Measurements from ENCODE around the gene KDM2B.

KDM2B gene

DNA sequence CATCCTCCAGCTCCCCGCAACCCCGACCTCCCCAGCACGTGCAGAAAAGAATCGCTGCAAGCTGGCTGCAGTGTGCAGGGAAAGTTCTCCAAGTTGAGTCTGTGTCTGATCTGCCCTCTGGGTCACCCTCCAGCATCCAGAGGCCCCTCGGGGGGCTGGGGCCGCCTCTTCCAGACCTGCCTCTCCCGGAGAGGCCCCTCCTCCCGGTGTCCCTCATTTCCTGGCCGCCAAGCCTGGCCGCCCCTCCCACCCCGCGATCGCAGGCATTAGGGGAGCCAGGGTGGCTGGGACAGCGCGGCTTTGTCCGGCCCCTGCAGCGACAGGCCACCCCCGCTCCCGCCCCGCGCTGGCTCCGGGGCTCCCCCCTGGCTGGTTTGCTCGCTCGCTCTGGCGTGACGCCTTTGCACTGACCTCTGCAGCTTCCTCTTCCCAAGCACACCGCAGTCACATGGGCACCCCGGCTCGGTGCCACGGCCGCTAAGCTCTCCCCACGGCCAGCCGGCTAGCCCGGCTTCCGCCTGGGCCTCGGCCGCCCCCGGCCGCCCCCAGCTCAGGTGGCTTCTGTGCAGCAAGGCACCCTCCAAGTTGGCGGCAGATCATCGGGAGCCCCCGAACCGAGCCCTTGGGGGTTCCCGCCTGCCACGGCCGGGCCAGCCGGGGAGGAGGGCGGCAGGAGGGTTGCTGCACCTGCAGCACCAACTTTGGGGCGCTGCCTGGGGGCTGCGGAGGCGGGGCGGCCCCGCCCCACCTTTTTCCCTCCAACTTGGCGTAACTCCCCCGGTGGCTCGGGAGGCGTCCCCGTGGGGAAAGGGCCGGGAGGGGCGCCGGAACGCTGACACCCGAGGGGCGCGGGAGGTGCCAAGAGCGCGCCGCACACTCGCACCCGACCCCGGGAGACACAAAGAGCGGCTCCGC is 43.7 kb downstream of the KDM2B start:
- TF ChIP-seq, protein P1, sequence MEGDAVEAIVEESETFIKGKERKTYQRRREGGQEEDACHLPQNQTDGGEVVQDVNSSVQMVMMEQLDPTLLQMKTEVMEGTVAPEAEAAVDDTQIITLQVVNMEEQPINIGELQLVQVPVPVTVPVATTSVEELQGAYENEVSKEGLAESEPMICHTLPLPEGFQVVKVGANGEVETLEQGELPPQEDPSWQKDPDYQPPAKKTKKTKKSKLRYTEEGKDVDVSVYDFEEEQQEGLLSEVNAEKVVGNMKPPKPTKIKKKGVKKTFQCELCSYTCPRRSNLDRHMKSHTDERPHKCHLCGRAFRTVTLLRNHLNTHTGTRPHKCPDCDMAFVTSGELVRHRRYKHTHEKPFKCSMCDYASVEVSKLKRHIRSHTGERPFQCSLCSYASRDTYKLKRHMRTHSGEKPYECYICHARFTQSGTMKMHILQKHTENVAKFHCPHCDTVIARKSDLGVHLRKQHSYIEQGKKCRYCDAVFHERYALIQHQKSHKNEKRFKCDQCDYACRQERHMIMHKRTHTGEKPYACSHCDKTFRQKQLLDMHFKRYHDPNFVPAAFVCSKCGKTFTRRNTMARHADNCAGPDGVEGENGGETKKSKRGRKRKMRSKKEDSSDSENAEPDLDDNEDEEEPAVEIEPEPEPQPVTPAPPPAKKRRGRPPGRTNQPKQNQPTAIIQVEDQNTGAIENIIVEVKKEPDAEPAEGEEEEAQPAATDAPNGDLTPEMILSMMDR (IDR thresholded peaks at IDR 0.05; ENCODE audit: unreplicated experiment in 3 of 3) = no peak
- Mint-ChIP-seq H3K4me1 (peaks cover 44% of the 10 kb centered on the region), H3K36me3 (ENCODE audit: low read depth) (peaks cover 19% of the 10 kb centered on the region), H3K27ac (peak overlapping the region; percentile 90 to 95 (median 95)), H3K27me3 (ENCODE audit: low read depth) (peaks cover 17% of the 10 kb centered on the region), H3K9me3 (no peaks in the 10 kb centered on the region), H3K4me3 (peak overlapping the region; percentile 79 to 81 (median 81))

DNA sequence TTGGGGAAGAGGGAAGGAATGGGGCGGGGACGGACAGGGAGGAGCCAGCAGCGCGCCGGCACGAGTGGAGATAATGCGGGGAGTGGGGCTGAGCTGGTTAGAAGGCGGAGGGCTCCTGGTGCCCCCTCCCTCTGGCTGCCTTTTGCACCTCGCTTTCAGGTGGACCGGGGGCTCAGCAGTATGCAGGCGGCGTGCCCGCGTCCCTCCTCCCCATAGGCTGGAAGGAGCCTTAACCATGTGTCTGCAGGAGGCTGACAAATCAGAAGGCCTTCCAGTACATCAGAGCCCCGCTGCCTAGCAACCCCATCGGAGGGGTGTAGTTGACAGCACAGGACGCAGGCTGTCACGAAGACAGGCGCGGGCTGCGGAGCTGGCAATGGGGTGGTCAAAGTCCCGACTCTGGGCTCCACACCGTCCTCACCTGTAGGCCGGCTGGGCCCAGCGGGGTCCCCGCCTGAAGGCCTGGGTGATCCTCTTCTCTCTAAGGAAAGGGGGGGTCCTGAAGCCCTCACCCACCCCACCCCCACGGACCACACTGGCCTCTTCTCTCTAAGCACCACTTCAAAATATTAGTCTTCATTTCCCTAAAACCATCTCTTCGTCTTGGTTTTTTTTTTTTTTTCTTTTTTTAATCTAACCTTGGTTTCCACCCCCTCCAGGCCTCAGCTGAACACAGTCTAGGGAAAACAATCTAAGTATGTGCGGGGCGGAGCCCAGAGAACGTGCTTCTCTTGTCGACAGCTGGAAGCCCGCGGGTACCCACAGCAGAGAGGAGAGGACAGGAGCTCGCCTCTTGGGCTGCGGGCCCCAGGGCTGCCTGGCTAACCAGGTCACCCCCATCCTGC is 44.5 kb downstream of the KDM2B start:
- peak overlapping the region; percentile 90 to 95 (median 95) for H3K27ac Mint-ChIP-seq
- peak overlapping the region; percentile 79 to 81 (median 81) for H3K4me3 Mint-ChIP-seq
- peaks cover 17% of the 10 kb centered on the region for H3K27me3 Mint-ChIP-seq (ENCODE audit: low read depth)
- peaks cover 18% of the 10 kb centered on the region for H3K36me3 Mint-ChIP-seq (ENCODE audit: low read depth)
- TF ChIP-seq, protein P1 (IDR thresholded peaks at IDR 0.05; ENCODE audit: unreplicated experiment in 3 of 3) = no peak
- H3K4me1 Mint-ChIP-seq = peaks cover 47% of the 10 kb centered on the region
- no peaks in the 10 kb centered on the region for H3K9me3 Mint-ChIP-seq

DNA sequence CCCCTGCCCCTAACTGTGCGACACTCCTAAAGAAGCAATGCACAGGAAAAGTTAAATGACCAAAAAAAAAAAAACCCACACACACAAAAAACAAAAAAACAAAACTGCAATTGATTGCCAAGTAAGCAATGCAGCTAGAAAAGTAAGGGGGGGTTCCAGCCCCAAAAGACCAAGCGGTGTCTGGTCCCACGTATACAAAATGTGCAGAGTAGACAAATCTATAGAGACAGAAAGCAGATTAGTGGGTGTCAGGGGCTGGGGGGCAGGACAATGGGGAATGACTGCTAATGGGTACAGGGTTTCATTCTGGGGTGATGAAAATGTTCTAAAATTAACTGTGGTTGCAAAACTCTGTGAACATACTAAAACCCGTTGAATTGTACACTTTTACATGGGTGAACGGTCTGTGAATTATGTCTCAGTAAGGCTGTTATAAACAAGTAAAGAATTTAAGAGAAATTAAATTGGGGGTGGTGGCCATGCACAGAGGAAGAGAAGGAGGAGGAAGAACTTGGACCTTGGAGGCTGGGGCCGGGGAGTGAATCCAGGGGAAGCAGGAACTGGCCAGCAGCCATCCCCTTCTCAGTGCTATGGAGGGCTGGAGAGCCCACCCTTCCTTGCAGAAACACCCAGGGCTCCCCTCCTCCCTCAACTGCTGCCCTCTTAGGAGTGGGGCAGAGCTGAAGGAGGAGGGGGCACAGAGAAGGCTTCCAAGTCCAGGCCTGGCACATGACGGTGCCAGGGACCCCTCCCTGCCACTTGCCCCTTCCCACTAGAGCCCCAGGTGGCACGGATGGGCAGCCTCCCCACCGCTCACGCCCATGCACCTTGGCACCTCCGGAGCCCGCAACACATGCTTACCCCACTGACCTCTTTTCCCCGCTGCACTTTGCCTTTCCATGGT is 45.4 kb downstream of the KDM2B start:
- peaks cover 56% of the 10 kb centered on the region for H3K4me1 Mint-ChIP-seq
- peaks cover 27% of the 10 kb centered on the region for H3K36me3 Mint-ChIP-seq (ENCODE audit: low read depth)
- TF ChIP-seq, protein P1 (IDR thresholded peaks at IDR 0.05; ENCODE audit: unreplicated experiment in 3 of 3) = no peak
- H3K27ac Mint-ChIP-seq = peak overlapping the region; percentile 90 to 95 (median 95)
- H3K9me3 Mint-ChIP-seq = no peaks in the 10 kb centered on the region
- peaks cover 17% of the 10 kb centered on the region for H3K27me3 Mint-ChIP-seq (ENCODE audit: low read depth)
- peak overlapping the region; percentile 79 to 81 (median 81) for H3K4me3 Mint-ChIP-seq

DNA sequence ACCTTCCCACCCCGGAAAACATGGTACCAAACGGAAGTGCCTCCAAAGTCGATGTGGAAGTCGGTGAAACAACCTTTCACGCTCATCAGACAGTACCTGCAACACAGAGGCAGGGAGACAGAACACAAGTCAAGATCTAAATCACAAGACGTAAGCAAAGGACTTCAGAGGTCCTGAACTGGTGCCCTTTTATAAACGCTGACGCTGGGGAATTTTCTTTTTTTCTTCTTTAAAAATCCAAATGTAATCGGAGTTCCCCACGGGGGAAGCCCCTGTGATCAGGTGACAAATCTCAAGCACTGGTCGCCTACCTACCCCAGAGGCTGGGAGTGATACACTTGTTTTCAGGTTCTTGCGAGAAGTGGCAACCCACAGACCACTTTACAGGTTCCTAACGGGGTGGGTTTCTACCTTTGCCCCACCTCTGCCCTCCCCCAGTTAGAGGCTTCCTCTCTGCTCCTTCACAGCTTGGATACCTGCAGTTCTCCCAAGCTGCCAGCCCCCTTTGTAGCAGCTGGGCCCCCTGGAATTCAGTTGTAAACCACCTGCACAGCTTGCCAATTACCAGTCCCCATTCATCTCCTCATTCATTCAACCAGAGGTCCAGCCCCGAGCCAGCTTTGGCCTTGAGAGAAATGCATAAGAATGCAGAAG is 46.2 kb downstream of the KDM2B start:
- H3K4me1 Mint-ChIP-seq = peaks cover 57% of the 10 kb centered on the region
- TF ChIP-seq, protein P1 (IDR thresholded peaks at IDR 0.05; ENCODE audit: unreplicated experiment in 3 of 3) = no peak

More for the DNA sequence above, 46.2 kb downstream of the KDM2B start:
- peaks cover 28% of the 10 kb centered on the region for H3K36me3 Mint-ChIP-seq (ENCODE audit: low read depth)
- no peaks in the 10 kb centered on the region for H3K9me3 Mint-ChIP-seq
- peaks cover 14% of the 10 kb centered on the region for H3K27me3 Mint-ChIP-seq (ENCODE audit: low read depth)
- peak overlapping the region; percentile 90 to 95 (median 95) for H3K27ac Mint-ChIP-seq
- H3K4me3 Mint-ChIP-seq = peak overlapping the region; percentile 79 to 81 (median 81)

All from nephron (organoid).